Superior temporal gyrus (tissue), 1 donor: ENCODE results near the gene KLKB1.
"Not testable (repeated sequence)": the region's sequence is repeated elsewhere in the genome, so short reads cannot be mapped to it uniquely, and the experiment has no call there.

ENCODE experiments used
- DNase-seq: peaks from one replicate; pipeline ENCODE4 v3.0.0-alpha.2; 2016; ENCODE audit errors: extremely low spot score

KLKB1 gene

GRCh38 chr4:186226521-186227189 lies 652 bp upstream of the KLKB1 start:
- DNase-seq = no peak

- no peak for DNase-seq
Observed at GRCh38 chr4:186227744-186228513, 622 bp downstream of the KLKB1 start.

- no peak for DNase-seq
Observed at GRCh38 chr4:186228514-186228894, 1.2 kb downstream of the KLKB1 start.

GRCh38 chr4:186234367-186234766 lies 7.1 kb downstream of the KLKB1 start:
- DNase-seq = no peak

GRCh38 chr4:186236126-186236525 lies 8.8 kb downstream of the KLKB1 start:
- DNase-seq = no peak

GRCh38 chr4:186240452-186240847 lies 13.1 kb downstream of the KLKB1 start:
- DNase-seq = no peak

GRCh38 chr4:186240848-186241491 lies 13.7 kb downstream of the KLKB1 start:
- no peak for DNase-seq

GRCh38 chr4:186241616-186242015 lies 14.3 kb downstream of the KLKB1 start:
- DNase-seq = no peak

- DNase-seq = not testable (repeated sequence)
Observed at GRCh38 chr4:186242031-186242430, 14.7 kb downstream of the KLKB1 start.

GRCh38 chr4:186243331-186243730 lies 16.0 kb downstream of the KLKB1 start:
- DNase-seq = no peak

- DNase-seq = no peak
Observed at GRCh38 chr4:186244835-186245234, 17.5 kb downstream of the KLKB1 start.

GRCh38 chr4:186247062-186247752 lies 19.9 kb downstream of the KLKB1 start:
- DNase-seq = not testable (repeated sequence)

GRCh38 chr4:186248643-186249042 lies 21.3 kb downstream of the KLKB1 start:
- DNase-seq = peak; percentile 64

GRCh38 chr4:186249785-186250754 lies 22.8 kb downstream of the KLKB1 start:
- DNase-seq = no peak

- no peak for DNase-seq
Observed at GRCh38 chr4:186250760-186251159, 23.5 kb downstream of the KLKB1 start.

GRCh38 chr4:186255122-186255521 lies 27.8 kb downstream of the KLKB1 start:
- no peak for DNase-seq

GRCh38 chr4:186258216-186258811 lies 31.0 kb downstream of the KLKB1 start:
- DNase-seq = no peak

- no peak for DNase-seq
Observed at GRCh38 chr4:186260117-186260503, 32.8 kb downstream of the KLKB1 start.

GRCh38 chr4:186260504-186261448 lies 33.5 kb downstream of the KLKB1 start:
- no peak for DNase-seq

- DNase-seq = no peak
Observed at GRCh38 chr4:186264660-186265059, 37.4 kb downstream of the KLKB1 start.
